RWPE1 (cell line): ENCODE data around the gene KLHL10.
"Not testable (repeated sequence)": the region's sequence is repeated elsewhere in the genome, so short reads cannot be mapped to it uniquely, and the experiment has no call there.

Experiments
- CTCF ChIA-PET: fragments of 350-600 bp; sonication (Branson Sonifier 250); formaldehyde crosslinking; extraction: SDS; loops from one replicate; lab custom pipeline; 2021; lab: Yijun Ruan, JAX
- POLR2A ChIA-PET: fragments of 400-600 bp; formaldehyde crosslinking; extraction: SDS; loops from one replicate; lab custom pipeline; 2020; ENCODE audit warnings: antibody characterized with exemption; ENCODE audit not compliant: low non-redundant PET; lab: Yijun Ruan, JAX
- DNase-seq: peaks from one replicate; pipeline ENCODE4 v3.0.0; 2012; ENCODE audit warnings: low spot score
- H3K27ac ChIP-seq: fragments of 450-650 bp; 2 replicates; pipeline ENCODE4 v1.5.1; 2017
- CTCF ChIP-seq: fragments of 450-650 bp; conservative IDR thresholded peaks from 2 replicates; pipeline ENCODE4 v1.5.1; 2017; ENCODE audit warnings: low read depth, mild to moderate bottlenecking

Gene KLHL10

GRCh38 chr17:41835800-41836549 is 1.6 kb upstream of the KLHL10 start, which contains the start of gene NT5C3B:
TSS of gene NT5C3B (minus strand) at chr17:41836232. CDS start at chr17:41836193, 39 bp downstream.
- DNase-seq: peak; percentile 72
- peak within 1 kb of the TSS; percentile 74 for H3K27ac ChIP-seq
- TF ChIP-seq CTCF: no peak
- ChIA-PET POLR2A (no interaction called here), CTCF (interaction anchor here (0.6 kb wide), 1 partner anchor 28 kb away, joined by 3 read pairs; no protein-coding TSS in a partner anchor)

GRCh38 chr17:41836550-41837196 is 952 bp upstream of the KLHL10 start:
- DNase-seq: no peak
- peak overlapping the region; percentile 74 for H3K27ac ChIP-seq
- ChIA-PET CTCF (interaction anchor here (0.6 kb wide), 1 partner anchor 27 kb away, joined by 3 read pairs; no protein-coding TSS in a partner anchor), POLR2A (no interaction called here)
- TF ChIP-seq CTCF: no peak

GRCh38 chr17:41839448-41839847 is 1.8 kb downstream of the KLHL10 start:
- CTCF ChIA-PET: interaction anchor here (0.6 kb wide), 1 partner anchor 14 kb away, joined by 3 read pairs; no protein-coding TSS in a partner anchor
- DNase-seq, POLR2A ChIA-PET, H3K27ac ChIP-seq: not testable (repeated sequence)

- DNase-seq, CTCF ChIA-PET, H3K27ac ChIP-seq, POLR2A ChIA-PET: not testable (repeated sequence)
Observed at GRCh38 chr17:41840781-41841180, 3.2 kb downstream of the KLHL10 start.

- POLR2A ChIA-PET: no interaction called here
- no peak for TF ChIP-seq CTCF
- DNase-seq: peak; percentile 18
Observed at GRCh38 chr17:41844971-41845370, 7.3 kb downstream of the KLHL10 start.

GRCh38 chr17:41848788-41849187 is 11.2 kb downstream of the KLHL10 start:
- ChIA-PET CTCF (no interaction called here), POLR2A (no interaction called here)
- no peak for TF ChIP-seq CTCF
- DNase-seq: no peak
- H3K27ac ChIP-seq: no peak overlapping the region

More at GRCh38 chr17:41844971-41845370, 7.3 kb downstream of the KLHL10 start:
- no peak overlapping the region for H3K27ac ChIP-seq
- CTCF ChIA-PET: no interaction called here

- no peak for TF ChIP-seq CTCF
- DNase-seq: no peak
- H3K27ac ChIP-seq: no peak overlapping the region
- CTCF ChIA-PET: no interaction called here
- POLR2A ChIA-PET: no interaction called here
Observed at GRCh38 chr17:41849251-41849990, 11.8 kb downstream of the KLHL10 start.

GRCh38 chr17:41851382-41851781 is 13.8 kb downstream of the KLHL10 start:
- DNase-seq, POLR2A ChIA-PET: not testable (repeated sequence)
- CTCF ChIA-PET: interaction anchor here (0.6 kb wide), 1 partner anchor 101 kb away, joined by 5 read pairs; no protein-coding TSS in a partner anchor
- H3K27ac ChIP-seq: peak overlapping the region; percentile 14; the same call in 1 of the 2 replicates
